ENCODE measurements around the gene SNAI1.

DNA sequence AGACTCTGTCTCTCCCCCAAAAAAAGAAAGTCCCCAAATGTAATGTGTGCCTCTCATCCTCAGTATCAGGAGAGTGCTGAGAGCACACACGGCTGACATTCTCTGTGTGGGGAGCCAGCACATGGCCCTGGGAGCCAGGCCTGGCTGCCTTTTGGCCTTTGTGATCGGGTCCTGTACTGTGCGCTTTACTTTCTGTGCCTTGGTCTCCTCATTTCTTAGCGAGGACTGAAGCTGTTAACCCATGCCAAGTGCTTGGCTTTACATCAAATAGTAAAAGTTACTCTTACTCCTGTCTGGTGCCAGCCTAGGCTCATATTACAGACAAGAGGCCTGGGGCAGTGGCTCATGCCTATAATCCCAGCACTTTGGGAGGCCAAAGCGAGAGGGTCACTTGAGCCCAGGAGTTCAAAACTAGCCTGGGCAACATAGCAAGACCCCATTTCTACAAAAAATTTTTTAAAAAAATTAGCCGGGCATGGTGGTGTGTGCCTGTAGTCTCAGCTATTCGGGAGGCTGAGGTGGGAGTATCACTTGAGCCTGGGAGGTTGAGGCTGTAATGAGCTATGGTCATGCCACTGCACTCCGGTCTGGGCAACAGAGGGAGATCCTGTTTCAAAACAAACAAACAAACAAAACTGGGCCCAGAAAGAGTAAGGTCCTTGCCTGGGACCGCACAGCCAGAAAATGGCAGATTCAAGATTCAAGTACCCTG, 50.3 kb downstream of the SNAI1 start:
- TF ChIP-seq, protein P1, sequence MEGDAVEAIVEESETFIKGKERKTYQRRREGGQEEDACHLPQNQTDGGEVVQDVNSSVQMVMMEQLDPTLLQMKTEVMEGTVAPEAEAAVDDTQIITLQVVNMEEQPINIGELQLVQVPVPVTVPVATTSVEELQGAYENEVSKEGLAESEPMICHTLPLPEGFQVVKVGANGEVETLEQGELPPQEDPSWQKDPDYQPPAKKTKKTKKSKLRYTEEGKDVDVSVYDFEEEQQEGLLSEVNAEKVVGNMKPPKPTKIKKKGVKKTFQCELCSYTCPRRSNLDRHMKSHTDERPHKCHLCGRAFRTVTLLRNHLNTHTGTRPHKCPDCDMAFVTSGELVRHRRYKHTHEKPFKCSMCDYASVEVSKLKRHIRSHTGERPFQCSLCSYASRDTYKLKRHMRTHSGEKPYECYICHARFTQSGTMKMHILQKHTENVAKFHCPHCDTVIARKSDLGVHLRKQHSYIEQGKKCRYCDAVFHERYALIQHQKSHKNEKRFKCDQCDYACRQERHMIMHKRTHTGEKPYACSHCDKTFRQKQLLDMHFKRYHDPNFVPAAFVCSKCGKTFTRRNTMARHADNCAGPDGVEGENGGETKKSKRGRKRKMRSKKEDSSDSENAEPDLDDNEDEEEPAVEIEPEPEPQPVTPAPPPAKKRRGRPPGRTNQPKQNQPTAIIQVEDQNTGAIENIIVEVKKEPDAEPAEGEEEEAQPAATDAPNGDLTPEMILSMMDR (IDR thresholded peaks at IDR 0.05): no peak
- TF ChIP-seq EP300 (IDR thresholded peaks at IDR 0.05; ENCODE audit: low read depth) (no peak), POLR2A (IDR thresholded peaks at IDR 0.05) (no peak), POLR2AphosphoS5 (IDR thresholded peaks at IDR 0.05) (no peak)

Data from transverse colon (tissue), 4 donors.